Left renal pelvis (tissue), 4 donors: ENCODE results near the gene CDH23. TPM values are rescaled to one million over a fixed set of nuclear protein-coding genes. Genes with fewer than 3 reads are reported as not detected.
"Not testable (repeated sequence)": the region's sequence is repeated elsewhere in the genome, so short reads cannot be mapped to it uniquely, and the experiment has no call there.

ENCODE experiments used
- DNase-seq, 4 donors: peaks; one replicate each; pipeline ENCODE4 v3.0.0-alpha.2; 2013; ENCODE audit warnings: low read depth in 4 of 4, low spot score in 3 of 4
- polyA plus RNA-seq, 4 donors: library from polyadenylated mRNA; unstranded; fragments of 120-200 nt; gene quantifications; one replicate each; pipeline ENCODE4 v1.2.1, GENCODE V29; 2013; ENCODE audit not compliant: insufficient read length in 4 of 4

CDH23 gene
- polyA plus RNA-seq = 10 to 100 TPM in 1 of 4 donors, 1 to 10 TPM in 3; 1.5 to 28.3 (median 2.7) TPM

- no peak for DNase-seq
Observed at GRCh38 chr10:71396711-71397295, at the start of gene CDH23. CDH23 (plus strand) TSS chr10:71396920; CDS start chr10:71439832, 42,912 bp downstream.

DNA sequence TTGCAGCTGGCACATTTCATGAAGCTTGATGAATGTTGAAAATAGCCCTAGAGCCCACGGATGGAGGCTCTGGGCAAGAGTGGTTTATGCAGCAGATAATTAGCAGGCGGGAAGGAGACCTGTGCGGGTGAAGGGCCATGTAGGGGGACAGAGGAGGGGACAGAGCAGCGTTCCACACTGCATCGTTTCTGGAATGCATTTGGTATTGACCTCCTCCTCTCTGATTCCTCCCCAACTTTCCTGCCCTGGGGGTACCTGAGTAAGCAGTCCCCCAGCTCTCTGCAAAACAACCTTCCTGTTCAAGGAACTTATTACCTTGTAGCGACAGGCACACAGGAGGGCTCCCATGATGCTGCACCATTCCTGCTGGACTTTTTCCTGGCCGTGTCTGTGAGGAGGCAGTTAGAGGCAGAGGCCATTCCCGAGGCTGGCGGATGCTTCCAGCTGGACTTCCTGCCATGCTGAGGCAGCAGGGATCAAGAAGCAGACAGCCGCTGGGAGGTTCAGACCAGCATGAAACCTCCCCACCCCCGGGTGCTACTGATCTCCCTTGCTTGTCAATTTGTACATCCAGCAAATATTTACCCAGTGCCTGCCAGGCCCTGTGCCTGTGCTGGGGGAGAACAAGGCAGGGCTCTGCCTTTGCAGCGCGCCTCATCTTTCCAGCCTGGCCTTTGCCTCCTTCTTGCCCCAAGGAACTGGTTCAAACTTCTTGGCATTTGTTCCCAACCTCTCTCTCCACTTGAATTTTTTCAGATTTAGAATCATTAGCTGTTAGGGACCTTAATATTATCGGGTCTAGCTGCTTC is 48.9 kb upstream of the CDH23 start:
- no peak for DNase-seq

GRCh38 chr10:71348850-71349249 is 47.9 kb upstream of the CDH23 start:
- no peak for DNase-seq

DNA sequence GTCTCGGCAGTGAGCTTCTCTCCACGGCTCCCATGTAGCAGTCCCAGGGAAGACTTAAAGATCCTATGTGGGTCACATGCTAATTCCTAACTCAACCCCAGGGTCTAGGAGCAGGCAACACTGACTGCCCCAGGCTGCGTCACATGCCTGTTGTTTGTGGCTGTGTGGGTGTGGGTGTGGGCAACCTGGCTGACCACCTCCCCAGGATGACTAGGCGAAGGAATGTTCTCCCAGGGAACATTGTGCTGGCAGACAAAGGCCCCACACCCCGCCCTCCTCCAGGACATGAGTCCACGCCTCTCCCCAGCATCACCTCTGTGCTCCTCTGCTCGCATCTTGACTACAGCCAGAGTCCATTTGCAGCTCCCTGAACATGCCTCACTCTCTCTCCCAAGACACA is 47.3 kb upstream of the CDH23 start:
- no peak for DNase-seq

DNA sequence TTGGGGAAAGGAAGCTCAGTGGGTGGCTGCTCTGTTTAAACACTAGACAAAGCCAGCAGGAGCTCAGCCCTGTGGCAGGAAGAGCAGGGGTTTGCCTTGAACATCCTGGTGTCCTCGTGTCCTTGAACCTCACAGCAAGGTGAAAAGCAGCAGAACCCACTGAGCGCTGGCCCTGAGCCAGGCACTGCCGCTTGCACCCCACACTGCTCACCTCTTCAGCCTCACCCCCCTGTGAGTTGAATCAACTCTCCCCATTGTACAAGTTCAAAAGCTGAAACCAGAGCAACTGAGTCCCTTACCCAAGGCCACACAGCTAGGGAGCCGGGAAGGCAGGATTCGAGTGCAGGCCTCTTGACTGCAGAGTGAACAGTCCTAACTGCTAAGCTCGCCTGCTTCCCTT is 45.6 kb upstream of the CDH23 start:
- DNase-seq = no peak

GRCh38 chr10:71351628-71352319 is 44.9 kb upstream of the CDH23 start:
- DNase-seq = no peak

DNA sequence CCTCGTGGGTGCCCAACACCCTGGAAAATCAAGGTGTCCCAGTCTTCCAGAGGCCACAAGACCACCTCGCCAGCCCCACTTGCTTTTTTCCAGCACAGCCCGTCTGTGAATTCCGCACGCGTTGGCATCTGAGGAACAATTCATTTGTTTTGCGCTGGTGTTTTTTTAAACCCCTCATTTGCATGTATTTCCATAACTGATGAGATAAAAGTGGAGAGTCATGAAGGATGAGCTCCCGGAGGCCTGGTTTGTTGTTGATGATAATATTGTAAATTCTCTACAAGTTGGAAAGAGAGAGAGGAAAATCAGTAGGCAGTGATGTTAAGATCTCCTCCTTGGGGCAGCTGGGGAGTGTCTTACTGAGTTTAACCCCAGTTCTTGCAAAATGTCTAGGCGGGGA is 43.1 kb upstream of the CDH23 start:
- DNase-seq = no peak

- no peak for DNase-seq
Observed at GRCh38 chr10:71354776-71355175, 41.9 kb upstream of the CDH23 start.

DNA sequence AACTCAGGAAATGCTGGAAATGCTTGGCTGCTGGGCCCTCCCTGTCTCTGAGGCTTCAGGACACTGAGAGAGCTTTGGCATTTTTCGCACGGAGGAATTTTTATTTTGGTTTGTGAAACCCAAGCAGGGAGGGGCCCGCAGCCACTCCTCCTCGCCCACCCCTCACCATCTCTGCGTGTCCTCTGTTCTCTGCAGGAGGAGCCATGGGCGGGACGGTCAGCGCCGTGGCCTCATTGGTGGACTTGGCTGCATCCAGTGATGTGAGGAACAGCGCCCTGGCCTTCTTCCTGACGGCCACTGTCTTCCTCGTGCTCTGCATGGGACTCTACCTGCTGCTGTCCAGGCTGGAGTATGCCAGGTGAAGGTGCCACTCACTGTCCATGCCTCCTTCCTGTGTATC is 40.8 kb upstream of the CDH23 start:
- DNase-seq = no peak

DNA sequence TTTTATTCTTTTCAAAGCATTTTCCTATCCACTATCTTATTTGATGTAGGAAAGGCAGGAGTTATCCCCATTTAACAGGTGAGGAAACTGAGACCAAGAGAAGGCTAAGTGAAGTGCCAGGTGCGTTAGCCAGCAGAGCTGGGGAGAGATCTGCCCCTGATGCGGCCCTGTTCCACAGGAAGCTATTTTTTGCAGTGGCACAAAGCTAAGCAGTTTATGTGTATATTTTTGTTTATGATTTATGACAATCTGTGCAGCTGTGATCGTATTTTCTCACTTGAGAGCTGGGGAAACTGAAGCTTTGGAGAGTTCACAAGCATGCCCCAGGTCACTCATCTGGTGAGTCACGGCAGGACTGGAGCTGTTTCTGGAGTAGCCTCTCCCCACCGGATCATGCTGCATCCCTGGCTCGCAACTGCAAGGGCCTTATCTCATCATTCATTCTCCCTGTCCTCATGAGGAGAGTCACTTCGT is 38.9 kb upstream of the CDH23 start:
- DNase-seq = no peak

GRCh38 chr10:71358277-71358676 is 38.4 kb upstream of the CDH23 start:
- no peak for DNase-seq

DNA sequence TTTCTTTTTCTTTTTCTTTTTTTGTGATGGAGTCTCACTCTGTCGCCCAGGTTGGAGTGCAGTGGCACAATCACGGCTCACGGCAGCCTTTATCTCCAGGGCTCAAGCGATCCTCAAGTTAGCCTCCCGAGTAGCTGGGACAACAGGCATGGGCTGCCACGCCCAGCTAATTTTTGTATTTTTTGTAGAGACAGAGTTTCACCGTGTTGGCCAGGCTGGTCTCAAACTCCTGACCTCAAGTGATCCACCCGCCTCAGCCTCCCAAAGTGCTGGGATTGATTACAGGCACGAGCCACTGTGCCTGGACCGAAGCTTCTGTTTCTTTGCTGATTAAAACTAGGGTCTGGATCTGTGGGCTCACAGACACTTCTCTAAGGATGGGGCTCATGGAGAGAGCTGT is 37.8 kb upstream of the CDH23 start:
- not testable (repeated sequence) for DNase-seq

- DNase-seq = no peak
Observed at GRCh38 chr10:71359364-71360046, 37.2 kb upstream of the CDH23 start.

DNA sequence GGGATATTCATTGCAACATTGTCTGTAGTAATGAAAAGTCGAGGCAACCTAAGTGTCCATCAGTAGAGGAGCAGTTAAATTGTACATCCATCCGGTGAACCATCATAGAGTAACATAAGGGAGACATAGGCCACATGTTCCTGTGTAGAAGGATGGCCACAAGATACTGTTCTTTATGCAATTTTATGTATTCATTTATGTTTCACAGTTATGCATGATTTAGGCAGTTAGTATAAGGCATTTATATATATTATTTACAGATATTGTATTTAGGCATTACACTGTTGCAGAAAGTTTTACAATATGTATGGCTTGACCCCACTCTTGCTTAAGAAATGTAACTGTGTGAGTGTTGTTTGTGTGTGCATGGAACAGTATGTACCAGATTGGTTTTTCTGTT is 36.0 kb upstream of the CDH23 start:
- no peak for DNase-seq

GRCh38 chr10:71361581-71361980 is 35.1 kb upstream of the CDH23 start:
- no peak for DNase-seq

- no peak for DNase-seq
Observed at GRCh38 chr10:71362141-71362540, 34.6 kb upstream of the CDH23 start.

- no peak for DNase-seq
Observed at GRCh38 chr10:71363936-71364335, 32.8 kb upstream of the CDH23 start.

DNA sequence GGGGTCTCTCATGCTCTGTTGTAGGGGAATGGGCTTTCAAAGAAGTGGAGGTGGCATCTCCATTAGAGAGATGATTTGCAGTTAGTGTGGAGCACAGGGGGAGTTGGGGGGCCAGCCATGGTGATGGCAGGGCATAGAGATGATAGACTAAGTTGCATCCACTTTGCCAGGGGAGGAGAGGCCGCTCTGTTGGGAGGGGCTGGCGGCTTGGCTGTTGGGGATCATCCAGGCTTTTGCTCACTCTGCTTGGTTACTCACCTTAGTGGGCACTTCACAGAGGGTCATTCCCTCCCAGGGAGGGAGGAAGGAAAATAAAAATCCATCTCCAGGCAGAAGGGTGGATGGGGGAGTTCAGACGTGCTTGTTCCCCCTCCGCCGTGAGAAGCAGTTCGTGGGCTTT is 31.4 kb upstream of the CDH23 start:
- no peak for DNase-seq

DNA sequence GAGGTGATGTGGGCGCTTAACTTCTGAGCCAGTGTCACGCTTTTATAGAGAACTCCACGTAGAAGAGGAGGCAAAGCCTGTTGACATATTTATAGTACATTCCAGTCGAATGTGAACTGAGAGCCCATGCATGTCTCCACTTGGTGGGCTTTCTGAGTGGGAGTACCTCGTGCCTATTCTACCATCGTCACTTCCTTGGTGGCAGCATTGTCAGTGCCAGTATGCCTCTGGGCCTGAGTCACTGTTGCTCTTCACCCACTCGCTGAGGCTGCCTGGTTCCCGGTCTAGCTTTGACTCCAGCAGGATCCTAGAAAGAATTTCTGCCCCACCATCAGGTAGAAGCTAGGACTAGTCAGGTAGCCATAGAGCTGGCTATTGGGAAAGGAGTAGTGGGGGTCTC is 30.0 kb upstream of the CDH23 start:
- no peak for DNase-seq

- no peak for DNase-seq
Observed at GRCh38 chr10:71367271-71367670, 29.4 kb upstream of the CDH23 start.

DNA sequence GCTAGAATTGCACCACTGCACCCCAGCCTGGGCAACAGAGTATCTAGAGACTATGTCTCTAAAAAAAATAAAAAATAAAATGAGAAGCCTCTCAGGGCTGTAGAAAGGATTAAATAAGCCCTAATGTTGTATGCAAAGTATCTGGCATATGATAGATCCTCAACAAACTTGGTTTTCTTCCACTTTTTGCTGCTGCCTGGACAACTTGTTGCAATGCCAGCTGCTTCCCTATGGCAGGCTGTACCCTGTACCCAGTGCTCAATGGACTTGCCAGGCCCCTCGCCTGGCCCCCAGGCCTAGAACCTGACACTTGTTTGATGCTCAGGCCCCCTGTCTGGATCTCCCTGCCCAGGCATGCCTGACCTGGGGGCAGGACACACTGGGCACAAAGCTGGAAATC is 28.5 kb upstream of the CDH23 start:
- no peak for DNase-seq
